ENCODE data around the gene PLA2G7. TPM values are rescaled to one million over a fixed set of nuclear protein-coding genes. Genes with fewer than 3 reads are reported as not detected.

Gene PLA2G7
- 0.41 TPM for total RNA-seq (2021; ENCODE audit: unreplicated experiment)
- 0.51 TPM for polyA plus RNA-seq (2012; ENCODE audit: insufficient read length)
- Bru-seq, nascent RNA = percentile 20 among the genes with signal in this experiment
- percentile 20 among the genes with signal in this experiment for BruChase-seq, experiment 1, labeled RNA remaining after a 2-hour chase
- BruChase-seq, experiment 2, labeled RNA remaining after a 6-hour chase = percentile 18 among the genes with signal in this experiment
- long read RNA-seq, partial matches to known transcripts = 0 of 3 reads
- long read RNA-seq, other reads (novel, unspliced or antisense) = 1 of 3 reads

- CTCF ChIA-PET = interaction anchor here (0.6 kb wide), 1 partner anchor 16 kb away, joined by 3 read pairs; no protein-coding TSS in a partner anchor
- H3K27me3 ChIP-seq (ENCODE audit: control insufficient read depth, insufficient read depth, low read length) = peaks cover 25% of the 10 kb centered on the region
- intact Hi-C loops (cut with micrococcal nuclease; ENCODE audit: unreplicated experiment) = no loop called here
- DNase-seq (ENCODE audit: low read depth, low spot score) (no peak), ATAC-seq (peak; percentile 87)
- in situ Hi-C loops (cut with HindIII; ENCODE audit: low pct_unique_long_range_greater_than_20kb, low sequenced_read_pairs) = no loop called here
- POLR2A ChIA-PET = no interaction called here
- BruUV-seq (replicated peaks) = no TSS peak
- H3K4me1 ChIP-seq (ENCODE audit: control insufficient read depth, insufficient read depth, low read length) = peaks cover 4% of the 10 kb centered on the region; the same call in 1 of the 2 replicates
- no peaks in the 10 kb centered on the region for H3K9me3 ChIP-seq (ENCODE audit: control insufficient read depth, insufficient read depth, low read depth, low read length)
- no peak for TF ChIP-seq CTCF (IDR thresholded peaks at IDR 0.05)
- TF ChIP-seq REST (IDR thresholded peaks at IDR 0.05; ENCODE audit: insufficient read depth in 1 of 2, low read depth in 2 of 2, low read length in 1 of 2) = no peak
- no peak for TF ChIP-seq POLR2AphosphoS5 (IDR thresholded peaks at IDR 0.05; ENCODE audit: low read depth, low read length)
- TF ChIP-seq TCF7L2 (IDR thresholded peaks at IDR 0.05; ENCODE audit: low read depth, low read length) = no peak
- TF ChIP-seq SIN3A (IDR thresholded peaks at IDR 0.05; ENCODE audit: borderline replicate concordance, insufficient read depth, low read depth, low read length) = no peak
- H3K36me3 ChIP-seq (ENCODE audit: control insufficient read depth, insufficient read depth, low read length) = no peaks in the 10 kb centered on the region
- peak within 1 kb of the TSS; percentile 36 to 75 for H3K4me3 ChIP-seq (ENCODE audit: low read depth in 2 of 2, low read length in 2 of 2)
- H3K27ac ChIP-seq (ENCODE audit: low read length) = no peak within 1 kb of the TSS
Measured at GRCh38 chr6:46734867-46735719, at the start of gene PLA2G7. Gene PLA2G7 (minus strand): TSS chr6:46735375. CDS start chr6:46722891, 12,484 bp downstream.

GRCh38 chr6:46784535-46784934 lies 49.4 kb upstream of the PLA2G7 start:
- DNase-seq (ENCODE audit: low read depth, low spot score) = no peak
- in situ Hi-C loops (cut with HindIII; ENCODE audit: low pct_unique_long_range_greater_than_20kb, low sequenced_read_pairs) (no loop called here), intact Hi-C loops (cut with micrococcal nuclease; ENCODE audit: unreplicated experiment) (loop anchor here (5.0 kb wide), 1 partner anchor 367 kb away; no protein-coding TSS in a partner anchor)
- Histone ChIP-seq H3K9me3 (ENCODE audit: control insufficient read depth, insufficient read depth, low read depth, low read length) (no peaks in the 10 kb centered on the region), H3K4me3 (ENCODE audit: low read depth in 2 of 2, low read length in 2 of 2) (no peak overlapping the region), H3K4me1 (ENCODE audit: control insufficient read depth, insufficient read depth, low read length) (no peaks in the 10 kb centered on the region), H3K36me3 (ENCODE audit: control insufficient read depth, insufficient read depth, low read length) (no peaks in the 10 kb centered on the region), H3K27ac (ENCODE audit: low read length) (no peak overlapping the region), H3K27me3 (ENCODE audit: control insufficient read depth, insufficient read depth, low read length) (no peaks in the 10 kb centered on the region)
- ATAC-seq = no peak
- CTCF ChIA-PET = no interaction called here
- TF ChIP-seq SIN3A (IDR thresholded peaks at IDR 0.05; ENCODE audit: borderline replicate concordance, insufficient read depth, low read depth, low read length) (no peak), REST (IDR thresholded peaks at IDR 0.05; ENCODE audit: insufficient read depth in 1 of 2, low read depth in 2 of 2, low read length in 1 of 2) (no peak), POLR2AphosphoS5 (IDR thresholded peaks at IDR 0.05; ENCODE audit: low read depth, low read length) (no peak), CTCF (IDR thresholded peaks at IDR 0.05) (no peak), TCF7L2 (IDR thresholded peaks at IDR 0.05; ENCODE audit: low read depth, low read length) (no peak)
- POLR2A ChIA-PET = no interaction called here
- no TSS peak for BruUV-seq (replicated peaks)

Measured in Panc1 (cell line).